D721Med (cell line): Measurements from ENCODE around the gene PGS1.
"Not testable (repeated sequence)": the region's sequence is repeated elsewhere in the genome, so short reads cannot be mapped to it uniquely, and the experiment has no call there.

Experiments
- DNase-seq: peaks from one replicate; pipeline ENCODE4 v3.0.0; 2011; ENCODE audit warnings: low spot score; ENCODE audit not compliant: insufficient read length
- FAIRE-seq: peaks from 2 replicates; lab custom pipeline; 2011; peaks lifted over from hg19 to GRCh38; lab: Jason Lieb, UNC
- TF ChIP-seq, protein P1 (sequence below): IDR thresholded peaks from 2 replicates; pipeline ENCODE4 v1.5.1; 2012; ENCODE audit warnings: mild to moderate bottlenecking, control low read depth; ENCODE audit not compliant: insufficient read depth; ENCODE audit errors: missing control alignments

PGS1 gene

DNA sequence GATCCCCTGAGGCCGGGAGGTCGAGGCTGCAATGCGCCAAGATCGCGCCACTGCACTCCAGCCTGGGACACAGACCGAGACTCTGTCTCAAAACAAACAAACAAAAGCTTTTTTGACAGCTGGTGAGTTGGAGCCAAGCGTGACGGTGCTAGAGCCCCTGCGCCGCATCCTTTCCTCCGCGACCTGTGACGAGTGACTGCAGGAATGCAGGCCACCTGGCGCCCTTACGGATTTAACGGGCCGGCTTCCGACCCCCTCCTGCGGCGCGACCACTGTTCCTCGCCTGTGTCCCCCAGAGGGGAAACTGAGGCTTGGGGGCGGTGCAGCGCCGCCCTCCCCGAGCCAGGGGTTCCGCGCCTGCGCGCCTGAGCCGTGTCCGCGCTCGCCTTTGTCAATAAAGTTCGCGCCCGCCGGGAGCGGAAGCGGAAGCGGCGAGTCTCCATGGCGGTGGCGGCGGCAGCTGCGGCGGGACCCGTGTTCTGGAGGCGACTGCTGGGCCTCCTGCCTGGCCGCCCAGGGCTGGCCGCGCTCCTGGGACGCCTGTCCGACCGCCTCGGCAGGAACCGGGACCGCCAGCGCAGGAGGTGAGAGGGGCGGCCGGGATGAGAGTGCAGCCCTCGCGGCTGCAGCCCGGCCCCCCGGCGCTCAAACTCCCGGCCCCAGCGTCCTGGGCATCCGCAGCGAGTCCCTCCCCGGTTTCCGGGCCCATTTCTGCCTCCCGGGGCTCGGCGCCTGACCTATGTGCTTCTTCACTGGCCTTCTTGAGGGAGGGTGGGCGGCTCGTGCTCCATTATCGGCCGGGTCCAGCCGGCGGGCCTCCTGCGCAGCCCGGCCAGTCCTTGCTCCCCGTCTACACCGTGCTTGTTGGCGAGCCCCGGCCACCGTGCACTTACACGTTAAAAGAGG is at the start of gene PGS1:
Gene PGS1 (plus strand): TSS at position 425 of the 906 bp plus-strand sequence. CDS start 17 bp downstream, at position 442.
- FAIRE-seq = no peak
- TF ChIP-seq, protein P1, sequence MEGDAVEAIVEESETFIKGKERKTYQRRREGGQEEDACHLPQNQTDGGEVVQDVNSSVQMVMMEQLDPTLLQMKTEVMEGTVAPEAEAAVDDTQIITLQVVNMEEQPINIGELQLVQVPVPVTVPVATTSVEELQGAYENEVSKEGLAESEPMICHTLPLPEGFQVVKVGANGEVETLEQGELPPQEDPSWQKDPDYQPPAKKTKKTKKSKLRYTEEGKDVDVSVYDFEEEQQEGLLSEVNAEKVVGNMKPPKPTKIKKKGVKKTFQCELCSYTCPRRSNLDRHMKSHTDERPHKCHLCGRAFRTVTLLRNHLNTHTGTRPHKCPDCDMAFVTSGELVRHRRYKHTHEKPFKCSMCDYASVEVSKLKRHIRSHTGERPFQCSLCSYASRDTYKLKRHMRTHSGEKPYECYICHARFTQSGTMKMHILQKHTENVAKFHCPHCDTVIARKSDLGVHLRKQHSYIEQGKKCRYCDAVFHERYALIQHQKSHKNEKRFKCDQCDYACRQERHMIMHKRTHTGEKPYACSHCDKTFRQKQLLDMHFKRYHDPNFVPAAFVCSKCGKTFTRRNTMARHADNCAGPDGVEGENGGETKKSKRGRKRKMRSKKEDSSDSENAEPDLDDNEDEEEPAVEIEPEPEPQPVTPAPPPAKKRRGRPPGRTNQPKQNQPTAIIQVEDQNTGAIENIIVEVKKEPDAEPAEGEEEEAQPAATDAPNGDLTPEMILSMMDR = no peak
- peak; percentile 76 for DNase-seq

- no peak for DNase-seq
- TF ChIP-seq, protein P1 = no peak
- no peak for FAIRE-seq
Observed at GRCh38 chr17:78329263-78330059, 49.0 kb upstream of the PGS1 start.

GRCh38 chr17:78330570-78331224 is 47.8 kb upstream of the PGS1 start:
- TF ChIP-seq, protein P1 = no peak
- DNase-seq (no peak), FAIRE-seq (no peak)

- not testable (repeated sequence) for DNase-seq, FAIRE-seq
Observed at GRCh38 chr17:78331355-78331754, 47.1 kb upstream of the PGS1 start.

- no peak for FAIRE-seq
- no peak for DNase-seq
- TF ChIP-seq, protein P1 = no peak
Observed at GRCh38 chr17:78332991-78333390, 45.5 kb upstream of the PGS1 start.

GRCh38 chr17:78335209-78335608 is 43.2 kb upstream of the PGS1 start:
- FAIRE-seq (no peak), DNase-seq (no peak)
- TF ChIP-seq, protein P1 = no peak

GRCh38 chr17:78337244-78338109 is 41.0 kb upstream of the PGS1 start:
- FAIRE-seq = no peak
- no peak for DNase-seq
- TF ChIP-seq, protein P1 = no peak
